ENCODE results near the gene STOML1.

GRCh38 chr15:73985101-73985873, 6.8 kb downstream of the STOML1 start:
- TF ChIP-seq, protein P1, sequence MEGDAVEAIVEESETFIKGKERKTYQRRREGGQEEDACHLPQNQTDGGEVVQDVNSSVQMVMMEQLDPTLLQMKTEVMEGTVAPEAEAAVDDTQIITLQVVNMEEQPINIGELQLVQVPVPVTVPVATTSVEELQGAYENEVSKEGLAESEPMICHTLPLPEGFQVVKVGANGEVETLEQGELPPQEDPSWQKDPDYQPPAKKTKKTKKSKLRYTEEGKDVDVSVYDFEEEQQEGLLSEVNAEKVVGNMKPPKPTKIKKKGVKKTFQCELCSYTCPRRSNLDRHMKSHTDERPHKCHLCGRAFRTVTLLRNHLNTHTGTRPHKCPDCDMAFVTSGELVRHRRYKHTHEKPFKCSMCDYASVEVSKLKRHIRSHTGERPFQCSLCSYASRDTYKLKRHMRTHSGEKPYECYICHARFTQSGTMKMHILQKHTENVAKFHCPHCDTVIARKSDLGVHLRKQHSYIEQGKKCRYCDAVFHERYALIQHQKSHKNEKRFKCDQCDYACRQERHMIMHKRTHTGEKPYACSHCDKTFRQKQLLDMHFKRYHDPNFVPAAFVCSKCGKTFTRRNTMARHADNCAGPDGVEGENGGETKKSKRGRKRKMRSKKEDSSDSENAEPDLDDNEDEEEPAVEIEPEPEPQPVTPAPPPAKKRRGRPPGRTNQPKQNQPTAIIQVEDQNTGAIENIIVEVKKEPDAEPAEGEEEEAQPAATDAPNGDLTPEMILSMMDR (IDR thresholded peaks at IDR 0.05), result no peak
- no peak for TF ChIP-seq POLR2A (IDR thresholded peaks at IDR 0.05)
